GM21825 (cell line): ENCODE data around the gene ZNF497.
"Not testable (repeated sequence)": the region's sequence is repeated elsewhere in the genome, so short reads cannot be mapped to it uniquely, and the experiment has no call there.

Experiments
- ATAC-seq: cut with Tn5 transposase; IDR thresholded peaks from one replicate; pipeline ENCODE4 v1.9.1; 2021; ENCODE audit warnings: mild to moderate bottlenecking, moderate library complexity; ENCODE audit not compliant: unreplicated experiment

The ZNF497 gene

GRCh38 chr19:58350001-58350861, 12.3 kb downstream of the ZNF497 start:
- ATAC-seq = no peak

GRCh38 chr19:58349590-58349989, 13.0 kb downstream of the ZNF497 start:
- ATAC-seq = no peak

- ATAC-seq = not testable (repeated sequence)
Measured at GRCh38 chr19:58348080-58348479, 14.5 kb downstream of the ZNF497 start.

- ATAC-seq = peak; percentile 81
Measured at GRCh38 chr19:58346961-58347929, 15.3 kb downstream of the ZNF497 start.

- ATAC-seq = no peak
Measured at GRCh38 chr19:58345558-58345957, 17.0 kb downstream of the ZNF497 start.

- no peak for ATAC-seq
Measured at GRCh38 chr19:58338825-58339558, 23.6 kb downstream of the ZNF497 start.

GRCh38 chr19:58338336-58338735, 24.2 kb downstream of the ZNF497 start:
- ATAC-seq = no peak

- ATAC-seq = no peak
Measured at GRCh38 chr19:58336820-58337219, 25.7 kb downstream of the ZNF497 start.

- no peak for ATAC-seq
Measured at GRCh38 chr19:58336216-58336615, 26.3 kb downstream of the ZNF497 start.

- ATAC-seq = no peak
Measured at GRCh38 chr19:58335630-58336029, 26.9 kb downstream of the ZNF497 start.

GRCh38 chr19:58334691-58335249, 27.8 kb downstream of the ZNF497 start:
- no peak for ATAC-seq

GRCh38 chr19:58332697-58333096, 29.9 kb downstream of the ZNF497 start:
- no peak for ATAC-seq

- no peak for ATAC-seq
Measured at GRCh38 chr19:58330458-58330857, 32.1 kb downstream of the ZNF497 start.

GRCh38 chr19:58328999-58329398, 33.6 kb downstream of the ZNF497 start:
- ATAC-seq = no peak

GRCh38 chr19:58326914-58327726, 35.4 kb downstream of the ZNF497 start, which contains the start of gene ZSCAN22:
Gene ZSCAN22, plus strand, starts transcription at chr19:58326994. Its CDS starts 7,809 bp downstream, at chr19:58334803.
- peak; percentile 93 for ATAC-seq

GRCh38 chr19:58326501-58326913, 36.0 kb downstream of the ZNF497 start:
- ATAC-seq = no peak

GRCh38 chr19:58325311-58326022, 37.1 kb downstream of the ZNF497 start:
- ATAC-seq = no peak

- ATAC-seq = no peak
Measured at GRCh38 chr19:58319241-58319640, 43.3 kb downstream of the ZNF497 start.

GRCh38 chr19:58318297-58318696, 44.3 kb downstream of the ZNF497 start:
- ATAC-seq = no peak
